DOHH2 (cell line): ENCODE measurements around the gene SUFU.

ENCODE experiments used
- H3F3A ChIP-seq: fragments of 200-600 bp; sonication (generic), shearing (Covaris generic); 2 replicates; pipeline ENCODE4 v1.6.0; 2016; ENCODE audit warnings: antibody characterized with exemption, mild to moderate bottlenecking; ENCODE audit not compliant: control insufficient read depth, insufficient read depth
- H3K27ac ChIP-seq: fragments of 200-600 bp; sonication (generic); 2 replicates; pipeline ENCODE4 v1.5.1; 2014; ENCODE audit warnings: low read depth, mild to moderate bottlenecking, low read length, moderate library complexity
- H3K27me3 ChIP-seq: fragments of 200-600 bp; sonication (generic); 2 replicates; pipeline ENCODE4 v1.6.1; 2014; ENCODE audit warnings: mild to moderate bottlenecking, low read length, mixed read lengths; ENCODE audit not compliant: control insufficient read depth
- H3K36me3 ChIP-seq: fragments of 200-600 bp; sonication (generic); 2 replicates; pipeline ENCODE4 v1.6.1; 2014; ENCODE audit warnings: mild to moderate bottlenecking, low read length, moderate library complexity, mixed read lengths; ENCODE audit not compliant: control insufficient read depth
- H3K4me1 ChIP-seq: fragments of 200-600 bp; sonication (generic); 2 replicates; pipeline ENCODE4 v1.6.1; 2014; ENCODE audit warnings: mild to moderate bottlenecking, low read length, mixed read lengths; ENCODE audit not compliant: control insufficient read depth
- H3K4me2 ChIP-seq: fragments of 200-600 bp; sonication (generic); 2 replicates; pipeline ENCODE4 v1.6.0; 2014; ENCODE audit warnings: mild to moderate bottlenecking, low read length, moderate library complexity
- H3K4me3 ChIP-seq: fragments of 200-600 bp; sonication (generic); 2 replicates; pipeline ENCODE4 v1.5.1; 2014; ENCODE audit warnings: mild to moderate bottlenecking, low read length, mixed read lengths
- H3K79me2 ChIP-seq: fragments of 200-600 bp; sonication (generic); 2 replicates; pipeline ENCODE4 v1.6.1; 2014; ENCODE audit warnings: mild to moderate bottlenecking, low read length, mixed read lengths; ENCODE audit not compliant: control insufficient read depth
- H3K9me2 ChIP-seq: fragments of 200-600 bp; sonication (generic); replicated peaks from 2 replicates; pipeline ENCODE4 v1.6.1; 2014; ENCODE audit warnings: mild to moderate bottlenecking, low read length, mixed read lengths; ENCODE audit not compliant: control insufficient read depth
- H3K9me3 ChIP-seq: fragments of 200-600 bp; sonication (generic); 2 replicates; pipeline ENCODE4 v1.6.1; 2014; ENCODE audit warnings: antibody characterized with exemption, low read length, mixed read lengths; ENCODE audit not compliant: control insufficient read depth, insufficient read depth
- H4K20me1 ChIP-seq: fragments of 200-600 bp; sonication (generic); 2 replicates; pipeline ENCODE4 v1.6.0; 2014; ENCODE audit warnings: low read depth, mild to moderate bottlenecking, antibody characterized with exemption, low read length, moderate library complexity; ENCODE audit not compliant: control insufficient read depth, insufficient read depth
- CTCF ChIP-seq: fragments of 200-600 bp; sonication (generic); IDR thresholded peaks from one replicate; pipeline ENCODE4 v1.5.1; 2014; ENCODE audit warnings: antibody characterized with exemption, mild to moderate bottlenecking, low read depth, low read length; ENCODE audit not compliant: poor library complexity, severe bottlenecking
- EZH2phosphoT487 ChIP-seq: fragments of 200-600 bp; sonication (generic); IDR thresholded peaks from 2 replicates; pipeline ENCODE4 v1.6.1; 2017; ENCODE audit warnings: borderline replicate concordance, mild to moderate bottlenecking, antibody characterized with exemption, low read length, moderate library complexity, mixed read lengths

SUFU gene

DNA sequence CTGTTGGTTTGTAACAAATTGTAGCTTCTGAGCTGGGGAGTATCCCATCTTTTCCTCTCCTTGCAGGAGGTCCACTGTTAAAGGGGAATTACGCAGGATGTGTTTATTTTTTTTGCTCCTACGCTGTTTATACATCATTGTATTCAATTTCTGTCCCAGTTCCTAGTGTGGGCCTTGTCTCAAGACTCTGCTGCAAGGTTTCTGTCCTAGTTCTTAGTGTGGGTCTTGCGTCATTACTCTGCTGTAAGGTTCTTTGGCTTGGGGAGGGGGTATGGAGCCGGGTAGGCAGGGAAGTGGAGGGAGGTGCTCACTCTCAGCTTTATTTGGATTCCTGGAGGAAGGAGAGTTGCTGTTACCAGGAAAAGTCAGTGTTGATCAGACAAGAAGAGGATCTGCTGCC is 76.5 kb downstream of the SUFU start:
- no peaks in the 10 kb centered on the region for H3K36me3 ChIP-seq
- H3K79me2 ChIP-seq: no peaks in the 10 kb centered on the region
- no peaks in the 10 kb centered on the region for H3K9me2 ChIP-seq
- H3F3A ChIP-seq: peaks cover 3% of the 10 kb centered on the region; the same call in 1 of the 2 replicates
- no peak for TF ChIP-seq CTCF
- no peak for TF ChIP-seq EZH2phosphoT487
- H3K4me1 ChIP-seq: no peaks in the 10 kb centered on the region
- no peaks in the 10 kb centered on the region for H3K9me3 ChIP-seq
- H4K20me1 ChIP-seq: no peaks in the 10 kb centered on the region
- H3K27ac ChIP-seq: no peak overlapping the region
- H3K27me3 ChIP-seq: no peaks in the 10 kb centered on the region
- no peak overlapping the region for H3K4me3 ChIP-seq
- H3K4me2 ChIP-seq: no peak overlapping the region

DNA sequence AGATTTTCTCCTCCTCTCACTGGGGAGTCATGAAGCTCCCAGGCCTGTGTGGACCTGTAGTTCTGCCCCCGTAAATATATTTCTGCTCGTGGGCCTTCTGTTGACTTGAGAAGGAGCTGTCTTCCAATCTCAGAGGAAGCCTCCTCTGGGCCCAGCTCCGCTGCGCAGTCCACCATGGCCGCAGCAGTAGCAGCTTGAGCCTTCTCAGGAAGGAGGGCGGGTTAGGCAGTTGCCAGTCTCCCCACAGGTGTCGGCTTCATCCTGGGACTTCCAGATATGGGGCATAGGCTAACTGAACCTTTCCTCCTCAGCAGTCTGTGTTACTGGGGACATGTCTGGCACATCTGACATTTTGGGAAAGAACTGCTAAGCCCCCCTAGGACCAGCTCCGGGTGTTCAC is 77.6 kb downstream of the SUFU start:
- H3K9me3 ChIP-seq: no peaks in the 10 kb centered on the region
- H3K4me2 ChIP-seq: no peak overlapping the region
- H3F3A ChIP-seq: peaks cover 3% of the 10 kb centered on the region; the same call in 1 of the 2 replicates
- no peak overlapping the region for H3K4me3 ChIP-seq
- H4K20me1 ChIP-seq: no peaks in the 10 kb centered on the region
- H3K4me1 ChIP-seq: no peaks in the 10 kb centered on the region
- H3K79me2 ChIP-seq: no peaks in the 10 kb centered on the region
- TF ChIP-seq EZH2phosphoT487: no peak
- no peak for TF ChIP-seq CTCF
- no peaks in the 10 kb centered on the region for H3K27me3 ChIP-seq
- H3K36me3 ChIP-seq: no peaks in the 10 kb centered on the region
- no peak overlapping the region for H3K27ac ChIP-seq
- H3K9me2 ChIP-seq: no peaks in the 10 kb centered on the region

DNA sequence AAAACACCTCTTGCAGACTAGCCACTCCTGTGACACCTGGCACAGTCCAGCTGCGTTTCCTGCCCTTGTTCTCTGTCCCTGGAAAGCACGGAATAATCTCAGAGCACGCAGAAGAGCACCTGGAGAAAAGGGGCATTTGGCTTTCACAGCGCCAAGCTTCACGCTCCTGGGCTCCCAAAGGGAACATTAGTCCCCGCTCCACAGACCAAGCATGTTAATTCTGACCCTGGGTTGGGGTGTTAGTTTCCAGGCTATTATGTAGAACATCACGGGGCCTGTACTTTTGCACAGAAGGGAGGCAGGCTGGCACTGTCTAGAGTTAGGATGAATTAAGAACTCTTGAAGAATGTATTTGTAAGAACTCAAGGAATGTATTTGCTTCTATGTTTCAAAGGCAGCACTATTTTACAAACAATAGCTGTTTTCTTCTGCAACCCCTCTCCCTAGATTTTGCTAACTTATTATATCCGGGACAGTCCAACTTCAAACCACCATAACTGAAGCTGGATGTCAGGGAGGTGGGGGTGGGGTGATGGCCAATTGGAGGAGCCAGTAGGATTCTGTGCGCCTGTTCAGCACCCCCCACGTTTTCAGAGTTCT is 78.3 kb downstream of the SUFU start:
- Histone ChIP-seq H3K9me2 (no peaks in the 10 kb centered on the region), H3K27ac (no peak overlapping the region), H3K9me3 (no peaks in the 10 kb centered on the region), H3F3A (peaks cover 3% of the 10 kb centered on the region; the same call in 1 of the 2 replicates), H3K4me3 (no peak overlapping the region), H4K20me1 (no peaks in the 10 kb centered on the region), H3K36me3 (no peaks in the 10 kb centered on the region), H3K27me3 (no peaks in the 10 kb centered on the region), H3K79me2 (no peaks in the 10 kb centered on the region), H3K4me2 (no peak overlapping the region), H3K4me1 (no peaks in the 10 kb centered on the region)
- TF ChIP-seq CTCF (no peak), EZH2phosphoT487 (no peak)
